ENCODE data around the gene SYNDIG1L.
A peak's percentile ranks its signal among the peaks of the same experiment; 100 is the strongest.
"Not testable (repeated sequence)": the region's sequence is repeated elsewhere in the genome, so short reads cannot be mapped to it uniquely, and the experiment has no call there.

Gene SYNDIG1L

DNA sequence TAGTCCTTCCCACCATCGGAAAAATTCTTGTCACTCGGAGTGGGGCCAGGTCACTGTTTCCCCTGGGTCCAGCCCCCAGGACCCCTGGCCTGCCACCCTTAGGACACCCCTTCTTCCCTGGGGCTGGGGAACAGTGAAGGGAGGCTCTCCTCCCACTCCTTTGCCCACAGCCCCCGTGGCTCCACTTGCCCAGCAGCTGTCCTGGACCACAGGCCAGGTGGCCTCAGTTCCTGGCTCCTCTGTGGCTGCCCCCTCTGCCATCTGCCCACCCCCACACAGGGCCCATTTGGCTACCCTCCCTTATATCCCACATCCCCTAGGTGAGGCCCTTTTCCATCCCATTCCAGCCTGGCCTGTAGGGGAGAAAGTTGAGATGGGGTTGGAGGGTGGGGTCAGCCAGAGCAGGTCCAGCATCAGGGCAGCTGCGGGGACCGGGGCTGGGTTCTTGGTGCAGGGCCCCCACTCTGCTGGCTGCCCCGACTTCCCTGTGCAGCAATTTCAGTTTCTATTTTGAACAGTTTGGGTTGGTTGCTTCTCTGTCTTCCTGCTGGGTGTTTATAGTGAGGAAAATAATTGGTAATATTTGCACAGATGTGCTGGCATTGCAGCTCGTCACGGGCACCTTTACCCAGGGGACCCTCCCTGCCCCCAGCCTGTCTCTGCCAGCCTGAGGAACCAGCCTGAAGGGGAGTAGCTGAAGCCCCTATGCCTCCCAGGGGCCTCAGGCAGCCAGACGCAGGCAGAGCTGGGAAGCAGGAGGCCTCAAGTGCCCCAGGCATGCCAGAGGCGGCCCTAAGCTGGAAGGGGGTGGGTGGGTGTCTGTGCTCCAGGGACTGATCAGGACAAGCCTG, 23.4 kb downstream of the SYNDIG1L start:
- DNase-seq (ENCODE audit: low read depth, low spot score) = no peak

DNA sequence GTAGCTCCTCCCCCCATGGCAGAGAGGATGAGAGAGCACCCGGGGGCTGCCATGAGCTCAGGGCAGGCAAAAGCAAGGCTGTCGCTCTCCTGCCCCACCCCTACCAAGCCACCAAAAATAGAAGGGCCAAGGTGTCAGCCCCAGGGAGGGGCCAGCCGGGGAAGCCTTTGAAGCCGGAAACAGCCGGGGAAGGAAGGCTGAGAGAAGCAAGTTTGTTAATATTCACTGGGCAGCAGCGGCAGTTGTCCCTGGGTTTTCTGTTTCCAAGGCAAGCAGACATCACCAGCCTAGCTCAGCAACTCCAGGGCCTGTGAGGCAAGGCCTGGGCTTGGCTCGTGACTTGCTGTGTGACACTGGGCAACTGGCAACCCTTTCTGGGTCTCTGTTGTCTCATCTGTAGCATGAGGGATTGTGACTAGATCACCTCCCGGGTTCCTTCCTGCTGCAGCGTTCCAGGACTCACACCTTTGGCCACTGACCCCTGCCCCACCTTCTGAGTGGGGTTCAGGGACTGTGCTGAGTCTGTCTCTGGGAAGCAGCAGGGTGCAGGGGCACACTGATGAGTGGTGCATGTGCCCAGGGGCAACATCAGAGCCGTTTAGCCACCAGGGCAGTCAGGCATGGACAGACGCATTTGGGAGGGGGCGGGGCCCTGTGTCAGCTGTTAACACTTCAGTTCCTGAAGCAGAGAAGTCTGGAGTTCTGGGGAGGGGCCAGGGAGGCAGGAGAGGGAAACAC, 24.3 kb downstream of the SYNDIG1L start:
- DNase-seq (ENCODE audit: low read depth, low spot score) = peak; percentile 40

DNA sequence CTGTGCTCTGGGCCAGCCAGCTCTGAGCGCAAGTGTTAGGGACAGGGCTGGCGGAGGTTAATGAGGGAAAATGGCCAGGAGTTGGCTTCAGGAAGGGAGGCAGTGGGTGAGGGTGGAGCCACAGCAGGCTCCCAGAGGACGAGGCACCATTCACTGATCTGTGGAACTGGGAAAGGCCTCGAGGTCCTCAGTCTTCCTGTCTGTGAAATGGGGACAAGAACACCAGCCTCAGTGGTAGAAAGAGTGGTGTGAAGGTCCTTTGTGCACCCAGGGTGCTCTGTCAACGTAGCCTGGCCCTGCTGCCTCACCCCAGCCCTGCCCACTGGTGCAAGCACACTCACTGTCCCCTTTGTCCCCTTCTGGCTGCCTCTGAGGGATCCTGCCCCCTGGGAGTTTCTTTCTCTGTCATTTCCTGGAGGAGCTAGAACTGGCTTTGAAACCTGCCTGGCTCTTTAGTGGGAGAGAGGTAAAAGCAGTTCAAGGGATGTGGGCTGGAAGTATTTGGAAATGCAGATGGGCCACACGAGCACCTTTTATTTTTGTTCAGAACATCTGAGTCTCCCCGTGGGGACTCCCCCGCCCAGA, 25.0 kb downstream of the SYNDIG1L start:
- DNase-seq (ENCODE audit: low read depth, low spot score) = no peak

DNA sequence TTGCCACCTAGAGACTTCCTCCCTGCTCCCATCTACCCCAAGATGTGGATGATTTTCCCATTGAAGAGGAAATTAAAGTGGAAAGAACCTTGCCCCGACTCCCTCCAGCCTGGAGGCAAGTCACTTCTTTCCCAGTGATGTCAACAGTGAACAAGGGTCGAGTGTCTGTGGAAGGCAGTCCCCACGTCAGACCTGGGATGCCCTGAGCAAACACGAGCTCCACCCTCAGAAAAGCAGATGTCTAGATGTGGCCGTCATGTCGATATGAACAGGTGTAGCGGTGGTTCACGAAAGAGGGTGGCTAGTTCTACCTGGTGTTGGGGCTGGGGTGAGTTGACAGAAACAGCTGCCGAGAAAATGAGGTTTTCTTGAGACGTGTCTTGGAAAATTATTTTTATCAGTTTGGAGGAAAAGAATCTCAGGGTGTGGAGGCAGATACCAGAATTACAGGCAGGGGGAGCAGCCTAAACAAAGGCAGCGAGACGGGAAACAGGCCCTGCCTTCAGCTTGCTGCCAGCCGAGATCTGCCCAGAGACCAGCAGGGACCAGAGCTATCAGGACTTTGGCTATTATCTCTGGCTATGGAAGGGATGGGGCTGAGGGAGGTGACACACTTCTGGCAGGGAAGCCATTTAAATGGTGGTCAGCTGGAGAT, 25.9 kb downstream of the SYNDIG1L start:
- DNase-seq (ENCODE audit: low read depth, low spot score) = no peak

DNA sequence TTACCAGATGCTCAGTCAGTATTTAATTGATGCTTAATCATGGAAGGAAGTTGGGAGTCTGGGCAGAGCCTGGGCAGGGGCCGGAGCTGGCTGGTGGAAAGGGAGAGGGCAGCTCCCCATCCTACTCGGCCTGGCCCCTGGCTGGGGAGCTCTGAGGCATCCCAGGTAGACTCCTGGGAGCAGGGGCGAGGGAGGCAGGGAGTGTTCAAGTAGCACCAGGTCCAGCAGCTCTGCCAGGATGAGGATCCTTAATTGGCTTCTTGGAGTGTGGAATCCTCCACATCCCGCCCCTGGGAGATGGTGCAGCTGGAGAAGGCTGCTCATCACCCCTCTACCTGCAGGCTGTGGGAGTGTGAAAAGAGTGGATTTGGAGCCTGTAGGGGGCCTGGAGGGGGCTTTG, 30.9 kb downstream of the SYNDIG1L start:
- DNase-seq (ENCODE audit: low read depth, low spot score) = no peak

DNA sequence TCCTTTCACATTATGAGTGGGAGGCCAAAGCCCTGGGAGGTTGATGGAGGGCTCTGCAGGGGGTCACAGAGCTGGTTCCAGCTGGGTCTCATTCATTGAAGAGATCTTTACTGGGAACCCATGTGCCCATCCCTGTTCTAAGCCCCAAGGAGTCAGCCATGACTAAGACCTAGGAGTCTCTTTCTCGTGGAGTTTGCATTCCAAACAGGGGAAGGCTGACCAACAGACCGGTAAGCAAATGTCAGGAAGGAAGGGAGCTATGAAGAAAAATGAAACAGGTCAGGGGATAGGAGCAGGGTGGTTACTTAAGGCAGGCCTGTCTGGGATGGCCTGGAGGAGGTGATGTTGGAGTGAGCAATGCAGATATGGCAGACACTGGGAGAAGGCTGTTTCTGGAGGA, 31.5 kb downstream of the SYNDIG1L start:
- no peak for DNase-seq (ENCODE audit: low read depth, low spot score)

DNA sequence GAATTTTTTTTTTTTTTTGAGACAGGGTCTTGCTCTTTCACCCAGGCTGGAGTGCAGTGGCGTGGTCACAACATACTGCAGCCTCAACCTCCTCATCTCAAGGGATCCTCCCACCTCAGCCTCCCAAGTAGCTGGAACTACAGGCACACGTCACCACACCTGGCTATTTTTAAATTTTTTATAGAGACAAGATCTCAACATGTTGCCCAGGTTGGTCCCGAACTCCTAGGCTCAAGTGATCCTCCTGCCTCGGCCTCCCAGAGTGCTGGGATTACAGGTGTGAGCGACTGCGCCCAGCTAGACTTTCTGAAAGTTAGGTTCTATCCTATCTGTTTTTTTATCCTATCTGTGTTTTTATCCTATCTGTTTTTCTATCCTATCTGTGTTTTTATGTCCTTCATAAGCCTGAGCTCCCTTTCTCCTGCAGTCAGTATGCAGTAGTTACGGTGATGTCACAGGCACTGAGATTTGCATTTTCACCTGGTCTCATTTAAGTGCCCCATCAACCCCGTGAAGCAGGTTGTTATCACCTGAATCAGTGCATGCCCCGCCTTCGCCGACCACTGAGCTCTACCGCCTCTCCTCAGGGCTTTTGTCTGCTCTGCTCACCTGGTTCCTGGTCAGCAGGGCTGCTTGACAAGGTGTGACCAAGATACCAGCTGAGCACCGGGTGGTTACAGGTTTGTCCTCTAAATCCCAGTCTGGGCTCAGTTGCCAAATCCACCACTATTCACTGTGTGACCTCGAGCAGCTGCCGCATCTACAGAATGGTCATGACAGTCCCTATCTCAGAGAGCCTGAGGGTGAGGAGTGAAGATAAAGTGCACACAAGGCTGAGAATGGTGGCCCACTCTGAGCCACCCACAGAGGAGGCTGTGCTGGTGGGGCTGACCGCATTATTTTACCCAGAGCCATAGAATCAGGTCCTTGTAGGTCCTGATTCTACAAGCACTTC, 33.1 kb downstream of the SYNDIG1L start:
- no peak for DNase-seq (ENCODE audit: low read depth, low spot score)

DNA sequence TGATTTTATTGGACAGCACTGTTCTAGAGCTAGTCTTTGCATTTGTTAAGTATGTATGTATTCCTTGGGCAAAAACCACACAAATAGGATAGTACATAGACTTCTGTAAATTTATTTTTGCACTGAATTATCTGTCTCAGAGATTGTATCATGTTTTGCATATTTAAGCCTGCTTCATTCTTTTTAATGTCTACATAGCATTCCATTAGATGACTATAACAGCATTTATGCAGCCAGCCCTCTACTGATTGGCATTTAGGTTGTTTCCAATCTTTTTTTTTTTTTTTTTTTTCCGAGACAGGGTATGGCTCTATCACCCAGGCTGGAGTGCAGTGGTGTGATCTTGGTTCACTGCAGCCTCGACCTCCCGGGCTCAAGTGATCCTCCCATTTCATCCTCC, 34.5 kb downstream of the SYNDIG1L start:
- DNase-seq (ENCODE audit: low read depth, low spot score) = no peak

DNA sequence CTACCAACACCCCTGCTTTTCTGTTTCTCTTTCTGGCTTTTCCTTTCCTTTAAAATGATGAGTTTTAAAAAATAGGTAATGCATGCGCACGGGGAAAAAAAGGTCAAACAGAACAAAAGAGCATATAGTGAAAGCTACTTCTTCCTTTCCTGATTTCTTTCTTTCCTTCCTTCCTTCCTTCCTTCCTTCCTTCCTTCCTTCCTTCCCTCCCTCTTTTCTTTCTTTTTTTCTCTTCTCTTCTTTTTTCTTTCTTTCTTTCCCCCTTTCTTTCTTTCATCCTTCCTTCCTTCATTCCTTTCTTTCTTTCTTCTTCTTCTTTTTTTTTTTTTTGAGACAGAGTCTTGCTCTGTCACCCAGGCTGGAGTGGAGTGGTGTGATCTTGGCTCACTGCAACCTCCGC, 35.5 kb downstream of the SYNDIG1L start:
- not testable (repeated sequence) for DNase-seq (ENCODE audit: low read depth, low spot score)

DNA sequence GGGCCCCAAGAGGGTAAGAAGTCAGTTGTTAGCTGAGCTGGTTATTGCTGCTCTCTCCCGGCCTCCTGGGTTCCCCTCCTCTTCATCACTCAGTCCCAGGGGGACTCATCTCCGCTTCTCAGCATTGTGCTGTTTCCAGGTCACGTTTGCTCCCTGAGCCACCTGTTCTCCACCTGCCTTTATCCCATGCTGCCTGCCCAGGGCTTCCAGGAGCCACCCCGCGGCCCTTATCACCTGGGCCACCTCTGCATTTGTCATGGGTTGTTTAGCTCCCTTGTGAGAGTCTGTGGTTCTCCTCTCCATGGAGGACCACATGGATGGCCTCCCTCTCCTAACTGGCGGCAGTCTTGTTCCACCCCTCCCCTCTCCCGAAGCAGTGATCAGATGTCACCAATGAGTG, 36.0 kb downstream of the SYNDIG1L start:
- no peak for DNase-seq (ENCODE audit: low read depth, low spot score)

DNA sequence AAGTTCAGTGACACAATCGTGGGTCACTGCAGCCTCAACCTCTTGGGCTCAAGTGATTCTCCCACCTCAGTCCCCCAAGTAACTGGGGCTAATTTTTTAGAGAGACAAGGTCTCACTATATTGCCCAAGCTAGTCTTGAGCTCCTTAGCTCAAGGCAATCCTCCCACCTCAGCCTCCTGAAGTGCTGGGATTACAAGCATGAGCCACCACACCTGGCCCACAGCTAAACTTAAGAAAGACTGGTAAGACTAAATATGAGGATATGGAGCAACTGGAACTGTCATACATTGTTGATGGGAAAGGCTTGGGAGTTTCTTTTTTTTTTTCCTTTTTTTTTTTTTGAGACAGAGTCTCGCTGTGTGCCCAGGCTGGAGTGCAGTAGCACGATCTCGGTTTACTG, 43.8 kb downstream of the SYNDIG1L start:
- DNase-seq (ENCODE audit: low read depth, low spot score) = no peak

DNA sequence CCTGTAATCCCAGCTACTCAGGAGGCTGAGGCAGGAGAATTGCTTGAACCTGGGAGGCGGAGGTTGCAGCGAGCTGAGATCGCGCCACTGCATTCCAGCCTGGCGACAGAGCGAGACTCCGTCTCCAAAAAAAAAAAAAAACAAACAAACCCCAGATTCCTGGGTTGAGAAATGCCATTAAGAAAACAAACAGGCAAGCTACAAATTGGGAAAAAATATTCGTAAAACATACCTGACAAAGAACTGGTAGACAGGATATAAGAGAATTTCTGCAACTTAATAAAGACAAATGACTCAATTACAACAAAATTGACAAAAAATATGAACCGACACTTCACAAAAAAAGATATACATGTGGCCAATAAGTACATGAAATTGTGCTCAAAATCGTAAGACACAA, 44.4 kb downstream of the SYNDIG1L start:
- DNase-seq (ENCODE audit: low read depth, low spot score) = not testable (repeated sequence)

DNA sequence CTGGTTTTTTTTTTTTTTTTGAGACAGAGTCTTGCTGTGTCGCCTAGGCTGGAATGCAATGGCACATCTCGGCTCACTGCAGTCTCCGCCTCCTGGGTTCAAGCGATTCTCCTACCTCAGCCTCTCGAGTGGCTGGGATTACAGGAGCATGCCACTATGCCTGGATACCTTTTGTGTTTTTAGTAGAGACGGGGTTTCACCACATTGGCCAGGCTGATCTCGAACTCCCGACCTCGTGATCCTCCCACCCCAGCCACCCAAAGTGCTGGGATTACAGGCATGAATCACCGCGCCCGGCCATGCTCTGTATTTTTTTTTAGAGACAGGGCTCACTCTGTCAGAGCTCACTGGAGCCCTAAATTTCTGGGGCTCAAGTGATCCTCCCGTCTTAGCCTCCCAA, 45.2 kb downstream of the SYNDIG1L start:
- no peak for DNase-seq (ENCODE audit: low read depth, low spot score)

DNA sequence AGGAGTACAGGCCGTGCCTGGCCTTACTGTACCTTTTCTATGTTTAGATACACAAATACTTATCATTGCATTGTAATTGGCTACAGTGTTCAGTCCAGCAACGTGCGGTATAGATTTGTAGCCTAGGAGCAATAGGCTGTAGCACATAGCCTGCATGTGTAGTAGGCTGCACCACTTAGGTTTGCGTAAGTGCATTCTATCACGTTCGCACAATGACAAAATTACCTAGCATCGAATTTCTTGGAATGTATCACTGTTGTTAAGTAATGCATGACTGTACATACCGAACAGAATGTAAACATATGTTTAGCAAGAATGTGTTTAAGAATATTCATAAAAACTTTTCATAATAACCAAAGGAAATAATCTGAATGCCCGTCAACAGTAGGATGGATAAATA, 45.8 kb downstream of the SYNDIG1L start:
- DNase-seq (ENCODE audit: low read depth, low spot score) = no peak

DNA sequence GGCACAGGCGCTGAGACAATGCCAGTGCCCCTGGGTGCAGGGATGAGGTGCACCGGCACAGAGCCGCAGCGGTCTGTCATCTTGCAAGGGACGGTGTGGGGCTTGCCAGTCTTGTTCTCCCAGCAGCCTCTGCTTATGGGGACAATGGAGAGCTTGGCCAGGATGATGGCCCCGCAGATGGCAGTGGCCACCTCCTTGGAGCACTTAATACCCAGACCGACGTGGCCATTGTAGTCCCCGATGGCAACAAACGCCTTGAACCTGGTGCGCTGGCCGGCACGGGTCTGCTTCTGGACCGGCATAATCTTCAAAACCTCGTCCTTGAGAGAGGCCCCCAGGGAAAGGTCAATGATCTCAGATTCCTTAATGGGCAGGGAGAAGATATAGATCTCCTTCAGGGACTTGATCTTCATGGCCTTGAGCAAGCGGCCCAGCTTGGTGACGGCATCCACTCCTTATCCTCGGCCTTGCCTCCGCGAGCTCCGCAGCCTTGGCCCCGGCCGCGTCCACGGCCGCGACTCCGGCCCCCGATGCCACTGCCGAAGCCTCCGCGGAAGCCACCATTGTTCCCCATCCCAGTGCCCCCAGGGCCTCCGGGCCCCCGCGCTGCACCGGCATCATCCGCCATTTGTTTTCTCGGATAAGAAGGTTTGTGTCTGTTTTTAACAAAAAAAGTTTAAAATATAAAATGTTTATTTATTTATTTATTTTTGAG, 47.9 kb downstream of the SYNDIG1L start:
- no peak for DNase-seq (ENCODE audit: low read depth, low spot score)

DNA sequence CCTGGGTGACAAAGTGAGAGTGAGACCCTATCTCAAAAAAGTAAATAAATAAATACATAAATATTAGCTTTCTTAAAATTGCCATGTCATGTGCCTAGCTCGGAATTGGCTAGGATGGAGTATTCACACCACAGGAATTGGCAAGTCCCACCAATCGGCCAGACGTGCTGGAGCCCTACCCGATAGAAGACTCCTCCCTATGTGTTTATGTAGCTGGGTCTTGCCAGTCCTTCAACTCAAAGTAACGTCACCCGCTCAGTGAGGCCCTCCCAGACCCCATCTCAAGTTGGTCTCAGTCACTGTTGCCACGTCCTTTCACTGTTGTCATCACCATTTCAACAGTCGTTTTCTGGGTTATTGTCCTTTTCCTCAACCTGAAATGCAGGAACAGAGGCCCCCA, 57.6 kb downstream of the SYNDIG1L start:
- DNase-seq (ENCODE audit: low read depth, low spot score) = no peak

DNA sequence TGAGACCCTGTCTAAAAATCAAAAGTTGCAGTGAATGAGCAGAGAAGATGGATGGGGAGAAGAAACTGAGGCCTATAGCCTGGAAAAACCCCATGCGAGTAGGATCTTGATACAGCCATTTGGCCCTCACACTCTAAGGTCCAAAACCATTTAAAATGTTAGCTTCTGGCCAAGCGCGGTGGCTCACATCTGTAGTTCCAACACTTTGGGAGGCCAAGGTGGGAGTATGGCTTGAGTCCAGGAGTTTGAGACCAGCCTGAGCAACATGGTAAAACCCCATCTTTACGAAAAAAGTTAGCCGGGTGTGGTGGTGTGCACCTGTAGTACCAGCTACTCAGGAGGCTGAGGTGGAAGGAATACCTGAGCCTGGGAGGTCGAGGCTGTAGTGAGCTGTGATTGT, 58.0 kb downstream of the SYNDIG1L start:
- no peak for DNase-seq (ENCODE audit: low read depth, low spot score)

DNA sequence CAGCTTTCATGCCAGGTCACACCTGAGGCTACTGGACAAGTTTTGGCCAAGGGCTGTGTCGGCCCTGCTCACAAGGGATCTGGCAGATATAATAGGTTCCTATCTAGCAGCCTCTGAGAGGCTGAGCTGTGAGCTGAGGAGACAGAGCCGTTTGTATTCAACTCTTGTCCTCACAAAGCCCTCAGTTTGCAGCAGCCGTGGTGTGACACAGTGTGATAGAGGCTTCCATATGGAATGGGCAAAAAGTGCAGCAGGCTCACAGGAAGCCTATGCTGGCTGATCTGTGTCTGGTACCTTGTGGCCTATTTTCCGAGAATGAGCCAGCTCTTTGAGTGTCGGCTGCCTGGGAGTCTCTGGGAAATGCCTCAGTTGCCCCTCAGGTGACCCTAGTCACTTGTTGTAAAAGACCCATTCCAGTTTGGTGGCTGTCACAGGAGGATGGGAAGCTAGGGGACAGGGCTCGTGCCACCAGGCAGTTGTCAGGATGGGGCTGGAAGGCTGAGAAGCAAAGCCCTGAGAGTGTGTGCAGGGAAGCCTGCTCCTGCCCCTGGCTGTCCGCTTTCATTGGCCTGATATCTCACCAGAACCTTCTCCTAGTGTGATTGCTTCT, 61.6 kb downstream of the SYNDIG1L start:
- no peak for DNase-seq (ENCODE audit: low read depth, low spot score)

DNA sequence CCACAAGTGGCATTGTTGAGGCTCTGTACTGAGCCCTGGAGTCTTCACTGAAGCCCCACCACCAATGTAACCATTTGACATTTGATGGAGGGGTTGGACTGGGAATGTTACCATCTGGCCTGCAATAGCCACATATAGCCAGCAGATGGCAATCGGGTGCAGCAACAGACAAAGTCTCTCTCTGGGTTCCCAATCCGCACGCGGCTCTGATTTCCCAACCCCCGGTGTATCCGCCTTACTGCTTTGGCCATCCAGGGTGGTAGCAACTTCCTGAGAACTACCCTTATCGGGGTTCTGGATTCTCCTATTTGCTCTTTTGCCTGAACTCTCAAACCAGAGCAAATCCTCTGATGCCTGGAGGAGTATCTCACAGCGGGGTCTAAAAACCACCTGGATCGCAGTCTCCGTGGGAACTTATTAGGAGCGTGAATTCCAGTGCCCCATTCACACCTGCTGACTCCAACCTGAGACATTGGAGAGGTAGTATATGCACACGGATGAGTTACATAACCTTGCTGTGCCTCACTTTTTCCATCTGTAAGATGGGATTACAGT, 63.6 kb downstream of the SYNDIG1L start:
- DNase-seq (ENCODE audit: low read depth, low spot score) = peak; percentile 22

DNA sequence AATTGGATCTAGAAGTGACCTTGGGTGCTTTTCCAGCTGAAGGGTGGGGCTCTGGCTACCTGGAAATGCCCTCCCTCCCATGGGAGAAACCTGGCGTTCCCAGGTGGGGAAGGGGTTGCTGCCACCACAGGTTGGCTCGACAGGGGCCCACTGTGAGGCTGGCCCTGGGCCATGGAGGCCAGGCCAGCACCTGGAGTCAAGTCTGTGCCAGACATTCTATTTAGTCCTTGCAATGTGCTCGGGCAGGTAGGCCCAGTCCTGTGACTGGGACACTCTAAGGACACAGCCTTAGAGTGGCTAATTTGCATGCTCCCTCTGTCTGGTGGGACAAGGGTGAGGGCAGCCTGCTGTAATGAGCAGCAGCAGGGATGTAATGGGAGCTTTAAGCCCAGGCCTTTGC, 65.8 kb downstream of the SYNDIG1L start:
- DNase-seq (ENCODE audit: low read depth, low spot score) = no peak

All from activated CD4-positive, CD25-positive, alpha-beta regulatory T cell treated with anti-CD3 and anti-CD28 coated beads, Interleukin-2, amount 50 U/mL, for 16 hours (primary cell).